GM19351 (cell line): Measurements from ENCODE around the gene TFDP2.
"Not testable (repeated sequence)": the region's sequence is repeated elsewhere in the genome, so short reads cannot be mapped to it uniquely, and the experiment has no call there.

Source experiments
- ATAC-seq: cut with Tn5 transposase; IDR thresholded peaks from one replicate; pipeline ENCODE4 v1.9.1; 2021; ENCODE audit warnings: mild to moderate bottlenecking, moderate library complexity; ENCODE audit not compliant: unreplicated experiment

TFDP2 gene

GRCh38 chr3:141930801-141931200 is 218.5 kb downstream of the TFDP2 start:
- ATAC-seq = no peak

- no peak for ATAC-seq
These were observed 219.9 kb downstream of the TFDP2 start for GRCh38 chr3:141929341-141929995.

- no peak for ATAC-seq
These were observed 220.6 kb downstream of the TFDP2 start for GRCh38 chr3:141928631-141929270.

- no peak for ATAC-seq
These were observed 222.4 kb downstream of the TFDP2 start for GRCh38 chr3:141926929-141927328.

- ATAC-seq = not testable (repeated sequence)
These were observed 223.7 kb downstream of the TFDP2 start for GRCh38 chr3:141925677-141926076.

- ATAC-seq = peak; percentile 53
These were observed 228.0 kb downstream of the TFDP2 start for GRCh38 chr3:141921316-141921715.

- ATAC-seq = no peak
These were observed 228.6 kb downstream of the TFDP2 start for GRCh38 chr3:141920701-141921100.

- no peak for ATAC-seq
These were observed 233.6 kb downstream of the TFDP2 start for GRCh38 chr3:141915766-141916165.

GRCh38 chr3:141915016-141915415 is 234.3 kb downstream of the TFDP2 start:
- no peak for ATAC-seq

- no peak for ATAC-seq
These were observed 235.0 kb downstream of the TFDP2 start for GRCh38 chr3:141914311-141914710.

GRCh38 chr3:141913150-141913811 is 236.1 kb downstream of the TFDP2 start:
- ATAC-seq = peak; percentile 64

- not testable (repeated sequence) for ATAC-seq
These were observed 239.4 kb downstream of the TFDP2 start for GRCh38 chr3:141909986-141910385.

GRCh38 chr3:141909408-141909807 is 239.9 kb downstream of the TFDP2 start:
- no peak for ATAC-seq

- ATAC-seq = no peak
These were observed 244.2 kb downstream of the TFDP2 start for GRCh38 chr3:141905129-141905528.

- no peak for ATAC-seq
These were observed 245.1 kb downstream of the TFDP2 start for GRCh38 chr3:141904203-141904602.

GRCh38 chr3:141901914-141902313 is 247.4 kb downstream of the TFDP2 start:
- no peak for ATAC-seq

- no peak for ATAC-seq
These were observed 249.0 kb downstream of the TFDP2 start for GRCh38 chr3:141900343-141900742.

- ATAC-seq = no peak
These were observed 250.4 kb downstream of the TFDP2 start for GRCh38 chr3:141898908-141899307.

- ATAC-seq = no peak
These were observed 253.6 kb downstream of the TFDP2 start for GRCh38 chr3:141895731-141896130.

GRCh38 chr3:141894524-141895176 is 254.7 kb downstream of the TFDP2 start:
- ATAC-seq = no peak
